T-helper 1 cell treated with Interleukin-12 subunit alpha and Interleukin-12 subunit beta and Interleukin-4 antibody, amounts not matched to agents 30 ng/mL and 1 ng/mL, for 36 hours (primary cell): Measurements from ENCODE around the gene PLEKHM2. TPM values are rescaled to one million over a fixed set of nuclear protein-coding genes. Genes with fewer than 3 reads are reported as not detected.

Source experiments
- intact Hi-C: fragments of 100-400 bp; cut with micrococcal nuclease; formaldehyde crosslinking; loops from one replicate; pipeline ENCODE4 v1.15.1; 2024
- total RNA-seq: library from RNA; stranded (reverse); gene quantifications from 2 replicates; pipeline ENCODE4 v1.2.3, GENCODE V29; 2022

PLEKHM2 gene
- total RNA-seq, 1 donor from 2014 or later = 72.1 TPM

- intact Hi-C loops = no loop called here
These were observed 73.0 kb downstream of the PLEKHM2 start for GRCh38 chr1:15757016-15757543.

GRCh38 chr1:15757575-15758342, 73.6 kb downstream of the PLEKHM2 start:
- intact Hi-C loops = no loop called here

GRCh38 chr1:15758343-15758931, 74.3 kb downstream of the PLEKHM2 start, which contains the start of gene FBLIM1:
Gene FBLIM1, plus strand, starts transcription at chr1:15758795. Its CDS starts 6,189 bp downstream, at chr1:15764984.
- intact Hi-C loops = no loop called here

- intact Hi-C loops = no loop called here
These were observed 75.0 kb downstream of the PLEKHM2 start for GRCh38 chr1:15758953-15759661.

- intact Hi-C loops = no loop called here
These were observed 76.5 kb downstream of the PLEKHM2 start for GRCh38 chr1:15760520-15761211.

GRCh38 chr1:15761366-15762128, 77.4 kb downstream of the PLEKHM2 start:
- intact Hi-C loops = no loop called here

GRCh38 chr1:15762546-15762945, 78.4 kb downstream of the PLEKHM2 start:
- intact Hi-C loops = no loop called here

GRCh38 chr1:15764269-15764764, 80.2 kb downstream of the PLEKHM2 start:
- intact Hi-C loops = no loop called here

GRCh38 chr1:15764890-15765289, 80.8 kb downstream of the PLEKHM2 start:
- intact Hi-C loops = no loop called here

- intact Hi-C loops = no loop called here
These were observed 81.5 kb downstream of the PLEKHM2 start for GRCh38 chr1:15765495-15766194.

GRCh38 chr1:15767941-15768340, 83.8 kb downstream of the PLEKHM2 start:
- intact Hi-C loops = no loop called here

- intact Hi-C loops = no loop called here
These were observed 84.3 kb downstream of the PLEKHM2 start for GRCh38 chr1:15768388-15768787.

GRCh38 chr1:15770313-15770962, 86.3 kb downstream of the PLEKHM2 start:
- intact Hi-C loops = no loop called here

GRCh38 chr1:15771836-15772515, 87.9 kb downstream of the PLEKHM2 start:
- intact Hi-C loops = no loop called here

- intact Hi-C loops = no loop called here
These were observed 91.6 kb downstream of the PLEKHM2 start for GRCh38 chr1:15775706-15776105.

- intact Hi-C loops = no loop called here
These were observed 94.0 kb downstream of the PLEKHM2 start for GRCh38 chr1:15777909-15778707.
